SK-N-SH (cell line): ENCODE results near the gene GATD1. TPM values are rescaled to one million over a fixed set of nuclear protein-coding genes. Genes with fewer than 3 reads are reported as not detected.
A peak's percentile ranks its signal among the peaks of the same experiment; 100 is the strongest.

ENCODE experiments used
- CTCF ChIA-PET: fragments of 300-600, 350-600 bp; formaldehyde crosslinking; extraction: SDS; loops from one replicate; lab custom pipeline; 2021; lab: Yijun Ruan, JAX
- POLR2A ChIA-PET: fragments of 350-600 bp; sonication (Branson Sonifier 250); formaldehyde crosslinking; extraction: SDS; loops from one replicate; lab custom pipeline; 2020; ENCODE audit warnings: antibody characterized with exemption, inconsistent platforms; lab: Yijun Ruan, JAX
- DNase-seq: peaks from one replicate; pipeline ENCODE4 v3.0.0; 2012
- H2AFZ ChIP-seq: fragments of 200-600 bp; sonication (generic); 2 replicates; pipeline ENCODE4 v1.8.1; 2016; ENCODE audit warnings: antibody characterized with exemption, mild to moderate bottlenecking, low read depth
- H3F3A ChIP-seq: fragments of 200-600 bp; sonication (generic); replicated peaks from 2 replicates; pipeline ENCODE3; 2016; ENCODE audit warnings: antibody characterized with exemption, mild to moderate bottlenecking; ENCODE audit not compliant: insufficient read depth
- H3K27ac ChIP-seq, 2 experiments: fragments of 200-500 bp in 1 of 2; fragments of 200-600 bp in 1 of 2; sonication (Bioruptor generic) in 1 of 2; sonication (generic), shearing (Covaris generic) in 1 of 2; 2 replicates each; pipeline versions ENCODE4 v1.5.1 to v1.6.1; 2014 to 2016; ENCODE audit warnings: low read depth in 2 of 2, inconsistent platforms in 1 of 2, low read length in 1 of 2, mild to moderate bottlenecking in 1 of 2, mixed read lengths in 1 of 2
- H3K27me3 ChIP-seq: fragments of 200-600 bp; sonication (generic), shearing (Covaris generic); 2 replicates; pipeline ENCODE4 v1.6.1; 2016; ENCODE audit warnings: mixed run types; ENCODE audit not compliant: insufficient read depth
- H3K36me3 ChIP-seq, 2 experiments: fragments of 200-500 bp in 1 of 2; fragments of 200-600 bp in 1 of 2; sonication (Bioruptor generic) in 1 of 2; sonication (generic) in 1 of 2; replicated peaks in 1 of 2; 2 replicates each; pipeline versions ENCODE3 to v1.5.1; 2014 to 2016; ENCODE audit warnings: low read length in 1 of 2, mild to moderate bottlenecking in 1 of 2; ENCODE audit not compliant: insufficient read depth in 2 of 2, control insufficient read depth in 1 of 2
- H3K4me1 ChIP-seq, 2 experiments: fragments of 200-500 bp in 1 of 2; fragments of 200-600 bp in 1 of 2; sonication (Bioruptor generic) in 1 of 2; sonication (generic), shearing (Covaris generic) in 1 of 2; 2 replicates each; pipeline versions ENCODE4 v1.5.1 to v1.6.1; 2014 to 2016; ENCODE audit warnings: low read depth in 1 of 2, low read length in 1 of 2, mixed run types in 1 of 2; ENCODE audit not compliant: insufficient read depth in 2 of 2, control insufficient read depth in 1 of 2
- H3K4me2 ChIP-seq: fragments of 200-600 bp; sonication (generic), shearing (Covaris generic); 2 replicates; pipeline ENCODE4 v1.6.1; 2017; ENCODE audit warnings: mixed run types
- H3K4me3 ChIP-seq, 2 experiments: fragments of 200-500 bp in 1 of 2; fragments of 200-600 bp in 1 of 2; sonication (Bioruptor generic) in 1 of 2; sonication (generic), shearing (Covaris generic) in 1 of 2; 2 replicates each; pipeline versions ENCODE4 v1.5.1 to v1.8.1; 2014 to 2016; ENCODE audit warnings: low read depth in 2 of 2, inconsistent platforms in 1 of 2, low read length in 1 of 2, mild to moderate bottlenecking in 1 of 2, mixed read lengths in 1 of 2, moderate library complexity in 1 of 2
- H3K79me2 ChIP-seq: fragments of 200-600 bp; sonication (generic); 2 replicates; pipeline ENCODE4 v1.8.1; 2017; ENCODE audit warnings: mild to moderate bottlenecking; ENCODE audit not compliant: insufficient read depth
- H3K9ac ChIP-seq: fragments of 200-600 bp; sonication (generic); 2 replicates; pipeline ENCODE4 v1.6.1; 2017; ENCODE audit warnings: mixed run types
- H3K9me2 ChIP-seq: fragments of 200-600 bp; sonication (generic); 2 replicates; pipeline ENCODE4 v1.6.1; 2017; ENCODE audit warnings: mixed run types
- H3K9me3 ChIP-seq: fragments of 200-600 bp; sonication (generic); 2 replicates; pipeline ENCODE4 v1.6.1; 2017; ENCODE audit warnings: mixed run types, mild to moderate bottlenecking, moderate library complexity
- H4K20me1 ChIP-seq: fragments of 200-600 bp; sonication (generic); 2 replicates; pipeline ENCODE4 v1.6.1; 2017; ENCODE audit warnings: mild to moderate bottlenecking, mixed run types; ENCODE audit not compliant: insufficient read depth
- CTCF ChIP-seq: fragments of 200-600 bp; sonication (generic); IDR thresholded peaks from 2 replicates; pipeline ENCODE4 v1.6.1; 2017; ENCODE audit warnings: antibody characterized with exemption, mild to moderate bottlenecking, moderate library complexity
- EP300 ChIP-seq, 2 experiments: IDR thresholded peaks; 2 replicates each; pipeline versions ENCODE4 v1.4.0 to v1.6.1; 2012; ENCODE audit warnings: borderline replicate concordance in 1 of 2, low read depth in 1 of 2, low read length in 1 of 2
- EZH2phosphoT487 ChIP-seq: fragments of 200-600 bp; sonication (generic); IDR thresholded peaks from 2 replicates; pipeline ENCODE4 v1.6.1; 2017; ENCODE audit warnings: low read depth, mixed run types, mild to moderate bottlenecking, antibody characterized with exemption, moderate library complexity, borderline replicate concordance
- FOSL2 ChIP-seq: IDR thresholded peaks from 2 replicates; pipeline ENCODE4 v1.4.0; 2012; ENCODE audit warnings: low read depth, mild to moderate bottlenecking, moderate library complexity, borderline replicate concordance
- FOXM1 ChIP-seq: IDR thresholded peaks from 2 replicates; pipeline ENCODE4 v1.4.0; 2012; ENCODE audit warnings: low read depth, mild to moderate bottlenecking
- GATA2 ChIP-seq: sonication (generic); formaldehyde crosslinking; IDR thresholded peaks from 2 replicates; pipeline ENCODE4 v1.5.0; 2020; ENCODE audit warnings: mild to moderate bottlenecking, missing genetic modification reagents
- MAX ChIP-seq: IDR thresholded peaks from 2 replicates; pipeline ENCODE4 v1.4.0; 2012; ENCODE audit warnings: low read depth
- MEF2A ChIP-seq: IDR thresholded peaks from 2 replicates; pipeline ENCODE4 v1.4.0; 2012; ENCODE audit warnings: low read depth, borderline replicate concordance
- NFIC ChIP-seq: IDR thresholded peaks from 2 replicates; pipeline ENCODE4 v1.4.0; 2012; ENCODE audit warnings: borderline replicate concordance
- NRF1 ChIP-seq: IDR thresholded peaks from 2 replicates; pipeline ENCODE4 v1.6.1; 2012; ENCODE audit warnings: low read depth, mild to moderate bottlenecking, low read length
- PBX3 ChIP-seq: IDR thresholded peaks from 2 replicates; pipeline ENCODE4; 2012
- POLR2AphosphoS5 ChIP-seq: IDR thresholded peaks from 2 replicates; pipeline ENCODE4 v1.6.1; 2012; ENCODE audit warnings: low read depth, low read length
- RAD21 ChIP-seq: IDR thresholded peaks from 2 replicates; pipeline ENCODE4 v1.6.1; 2012; ENCODE audit warnings: mild to moderate bottlenecking, low read length
- RXRA ChIP-seq: IDR thresholded peaks from 2 replicates; pipeline ENCODE4 v1.4.0; 2012; ENCODE audit warnings: low read depth, mild to moderate bottlenecking, borderline replicate concordance
- SMC3 ChIP-seq: IDR thresholded peaks from 2 replicates; pipeline ENCODE4 v1.6.1; 2012; ENCODE audit warnings: low read depth, low read length, improper control_type of control experiment
- TCF12 ChIP-seq: IDR thresholded peaks from 2 replicates; pipeline ENCODE4 v1.4.0; 2012
- USF1 ChIP-seq: IDR thresholded peaks from 2 replicates; pipeline ENCODE4 v1.4.0; 2012; ENCODE audit warnings: low read depth, borderline replicate concordance
- USF2 ChIP-seq: fragments of 150-350 bp; IDR thresholded peaks from 2 replicates; pipeline ENCODE4 v1.6.1; 2017; ENCODE audit warnings: antibody characterized with exemption, low read length, low read depth, borderline replicate concordance
- WGBS: methylation state at CpG from one replicate; pipeline ENCODE4 v1.1.6; 2017; ENCODE audit warnings: low lambda C conversion rate; 5-methylcytosine and 5-hydroxymethylcytosine counted together
- polyA plus RNA-seq, 3 experiments: library from polyadenylated mRNA; depleted of rRNA; stranded (reverse); fragments of >200 nt; gene quantifications; 2 replicates each; pipeline ENCODE4 v1.2.3, GENCODE V29; 2012

The GATD1 gene
- polyA plus RNA-seq, 1 of the 3 experiments (the other 2 are of a cell fraction) = 86.2 TPM

GRCh38 chr11:727859-728748, 49.2 kb downstream of the GATD1 start:
- ChIA-PET POLR2A (interaction anchor here (0.6 kb wide), 1 partner anchor 12 kb away, joined by 3 read pairs; no protein-coding TSS in a partner anchor), CTCF (interaction anchor here (0.6 to 11.8 kb wide), 33 partner anchors 8 to 181 kb away, joined by 3 to 150 read pairs (median 5); partner anchors contain the start of genes DEAF1, EPS8L2, TALDO1 and TMEM80)
- Histone ChIP-seq H3K9me3 (no peaks in the 10 kb centered on the region), H3K9ac (no peak overlapping the region), H3K4me3 (peak overlapping the region in 1 of 2 experiments; percentile 48; a peak in 1 of 4 replicates), H3K79me2 (no peaks in the 10 kb centered on the region), H3K36me3 (no peaks in the 10 kb centered on the region), H3K4me2 (no peak overlapping the region), H3F3A (peaks cover 9% of the 10 kb centered on the region), H2AFZ (peak overlapping the region; percentile 13; the same call in 1 of the 2 replicates), H3K4me1 (peaks cover 0 to 10% of the 10 kb centered on the region in 2 experiments; a peak in 1 of 4 replicates), H3K9me2 (no peaks in the 10 kb centered on the region), H3K27ac (no peak overlapping the region), H4K20me1 (no peaks in the 10 kb centered on the region), H3K27me3 (peaks cover 11% of the 10 kb centered on the region; the same call in 1 of the 2 replicates)
- TF ChIP-seq NRF1 = no peak
- TF ChIP-seq POLR2AphosphoS5 = no peak
- TF ChIP-seq SMC3 = peak; percentile 55
- peak; percentile 94 for TF ChIP-seq CTCF
- TF ChIP-seq MAX = 0 out of 2 replicates have a peak, but pooled peaks have one; percentile 30
- peak; percentile 75 for TF ChIP-seq RAD21
- TF ChIP-seq EP300 (IDR thresholded peaks at IDR 0.05; ENCODE audit: borderline replicate concordance in 1 of 2, low read depth in 1 of 2, low read length in 1 of 2) = no peak
- peak; percentile 45; the same call in 1 of the 2 replicates for TF ChIP-seq USF1
- no peak for TF ChIP-seq FOSL2
- TF ChIP-seq NFIC = no peak
- TF ChIP-seq TCF12 = no peak
- no peak for TF ChIP-seq EZH2phosphoT487
- TF ChIP-seq USF2 = 0 out of 2 replicates have a peak, but pooled peaks have one; percentile 29
- no peak for TF ChIP-seq GATA2
- TF ChIP-seq MEF2A = no peak
- no peak for TF ChIP-seq RXRA
- TF ChIP-seq PBX3 = no peak
- no peak for TF ChIP-seq FOXM1
- 21% methylated on average over 13 of the region's 31 CpGs for WGBS
- peak; percentile 97 for DNase-seq
